H1 (cell line): ENCODE results near the gene IMP3. TPM values are rescaled to one million over a fixed set of nuclear protein-coding genes. Genes with fewer than 3 reads are reported as not detected.

Source experiments
- GTF2F1 ChIP-seq: IDR thresholded peaks from 2 replicates; pipeline ENCODE4 v1.6.1; 2012; ENCODE audit warnings: low read depth, low read length, improper control_type of control experiment, borderline replicate concordance
- KDM5A ChIP-seq: fragments of 200-600 bp; IDR thresholded peaks from 2 replicates; pipeline ENCODE4 v1.7.1; 2012; ENCODE audit warnings: mild to moderate bottlenecking, low read length, inconsistent platforms, mixed read lengths
- SAP30 ChIP-seq: fragments of 300-600 bp; sonication (generic); IDR thresholded peaks from 2 replicates; pipeline ENCODE4 v1.7.1; 2012; ENCODE audit warnings: low read length, moderate library complexity, mild to moderate bottlenecking, inconsistent platforms; ENCODE audit not compliant: insufficient read depth, insufficient replicate concordance
- SIX5 ChIP-seq: IDR thresholded peaks from 2 replicates; pipeline ENCODE4 v1.6.1; 2011; ENCODE audit warnings: mild to moderate bottlenecking, low read depth, low read length
- TAF7 ChIP-seq: optimal IDR thresholded peaks from 2 replicates; pipeline ENCODE3; 2011; ENCODE audit warnings: low read depth, mild to moderate bottlenecking, inconsistent platforms, low read length, moderate library complexity, borderline replicate concordance
- polyA plus RNA-seq, 7 experiments: library from polyadenylated mRNA; depleted of rRNA in 3 of 7; stranded (reverse) in 5 of 7; unstranded in 2 of 7; fragments of >200 nt in 5 of 7; fragments of 200-250 nt in 2 of 7; gene quantifications; 1 replicate in 5 of 7; 2 replicates in 1 of 7; 4 replicates in 1 of 7; pipeline versions ENCODE4 v1.2.1 to v1.2.3, GENCODE V29; 2011 to 2013; ENCODE audit warnings: missing spikeins in 2 of 7, mixed read lengths in 2 of 7
- total RNA-seq: library from RNA; stranded (reverse); fragmentation: NEBNext Ultra II Directional; extraction: Animal tissue kit (Norgen Biotek cat#: 25700); gene quantifications from 2 replicates; pipeline ENCODE4 v1.2.1, GENCODE V29; 2021

IMP3 gene
- total and polyA plus RNA-seq, 2 of the 8 experiments (the other 6 are each of a cell fraction or from before 2014, with no cell fraction given) = 114 to 273 TPM

GRCh38 chr15:75666823-75667501 is 26.9 kb upstream of the IMP3 start (continued):
- TF ChIP-seq GTF2F1 = no peak
- no peak for TF ChIP-seq SAP30
- TF ChIP-seq TAF7 = no peak
- TF ChIP-seq SIX5 = no peak
- no peak for TF ChIP-seq KDM5A
- TF ChIP-seq, all 59 proteins: peak for 0
